ENCODE data around the gene FOXP2.

Gene FOXP2

DNA sequence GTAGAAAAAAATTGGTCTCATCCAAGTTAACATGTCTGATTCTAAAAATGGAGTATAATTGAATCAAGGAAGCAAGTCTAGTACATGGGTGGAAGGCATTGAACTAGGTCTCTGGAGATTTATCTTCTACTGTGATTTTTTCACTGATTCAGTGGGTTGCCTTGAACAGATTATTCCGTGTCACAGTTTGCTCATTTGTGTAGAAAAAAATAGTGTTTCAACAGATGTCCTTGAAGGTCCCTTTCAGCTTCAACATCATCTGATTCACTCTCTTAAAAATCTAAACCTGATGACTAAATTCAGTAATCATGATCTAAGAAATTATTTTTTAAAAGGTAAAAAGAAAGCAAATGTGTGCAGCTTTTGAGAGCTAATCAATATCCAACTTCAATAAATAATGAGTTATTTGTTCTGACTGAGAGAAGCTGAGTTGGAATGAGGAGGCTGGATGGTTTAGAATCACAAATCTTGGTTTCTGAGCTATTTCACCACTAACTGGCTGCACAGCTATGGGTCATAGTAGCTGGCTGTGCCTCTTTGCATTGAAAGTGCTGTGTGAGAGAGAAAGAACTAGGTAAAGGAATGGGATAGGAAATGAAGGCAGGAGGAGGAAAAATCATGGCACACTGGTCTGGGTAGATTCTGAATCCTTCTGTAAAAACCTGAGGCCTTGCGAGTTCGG is 285.8 kb downstream of the FOXP2 start:
- no peaks in the 10 kb centered on the region for H3K4me1 ChIP-seq (ENCODE audit: control insufficient read depth, insufficient read depth, low read length)
- TF ChIP-seq KLF10 (tag by site-specific recombination; IDR thresholded peaks at IDR 0.05) = no peak
- no peaks in the 10 kb centered on the region for H3K9me3 ChIP-seq (ENCODE audit: control insufficient read depth, insufficient read depth, low read depth, low read length)
- no peak overlapping the region for H3K27ac ChIP-seq (ENCODE audit: extremely low read depth, low read depth, low read length)
- no peaks in the 10 kb centered on the region for H3K36me3 ChIP-seq (ENCODE audit: control insufficient read depth in 2 of 2, insufficient read depth in 1 of 2, low read length in 2 of 2)
- ChIA-PET CTCF (interaction anchor here (0.7 kb wide), 1 partner anchor 1916 kb away, joined by 3 read pairs; no protein-coding TSS in a partner anchor), POLR2A (no interaction called here)
- no peak overlapping the region for H3K4me3 ChIP-seq (ENCODE audit: low read depth, low read length)

GRCh38 chr7:114703677-114704076 is 289.1 kb downstream of the FOXP2 start:
- no peak overlapping the region for H3K27ac ChIP-seq (ENCODE audit: extremely low read depth, low read depth, low read length)
- ChIA-PET POLR2A (no interaction called here), CTCF (no interaction called here)
- H3K36me3 ChIP-seq (ENCODE audit: control insufficient read depth in 2 of 2, insufficient read depth in 1 of 2, low read length in 2 of 2) = no peaks in the 10 kb centered on the region
- H3K9me3 ChIP-seq (ENCODE audit: control insufficient read depth, insufficient read depth, low read depth, low read length) = no peaks in the 10 kb centered on the region
- H3K4me1 ChIP-seq (ENCODE audit: control insufficient read depth, insufficient read depth, low read length) = no peaks in the 10 kb centered on the region
- TF ChIP-seq ZNF585B (tag by site-specific recombination; IDR thresholded peaks at IDR 0.05) = 0 out of 2 replicates have a peak, but pooled peaks have one; percentile 36
- no peak for TF ChIP-seq SCRT1 (tag by site-specific recombination; IDR thresholded peaks at IDR 0.05; ENCODE audit: borderline replicate concordance)
- H3K4me3 ChIP-seq (ENCODE audit: low read depth, low read length) = no peak overlapping the region

GRCh38 chr7:114708646-114709045 is 294.0 kb downstream of the FOXP2 start:
- no peak overlapping the region for H3K4me3 ChIP-seq (ENCODE audit: low read depth, low read length)
- TF ChIP-seq PRDM10 (tag by site-specific recombination; IDR thresholded peaks at IDR 0.05) (no peak), ELK4 (IDR thresholded peaks at IDR 0.05; ENCODE audit: borderline replicate concordance, low read depth, low read length) (no peak), ZNF843 (tag by site-specific recombination; IDR thresholded peaks at IDR 0.05) (no peak), ZNF701 (tag by site-specific recombination; IDR thresholded peaks at IDR 0.05) (no peak), ZNF169 (tag by site-specific recombination; IDR thresholded peaks at IDR 0.05) (no peak), ZNF555 (tag by site-specific recombination; conservative IDR thresholded peaks at IDR 0.05) (no peak), ZNF501 (tag by site-specific recombination; IDR thresholded peaks at IDR 0.05) (no peak), ZNF211 (tag by site-specific recombination; IDR thresholded peaks at IDR 0.05; ENCODE audit: low read depth) (no peak)
- H3K9me3 ChIP-seq (ENCODE audit: control insufficient read depth, insufficient read depth, low read depth, low read length) = no peaks in the 10 kb centered on the region
- H3K36me3 ChIP-seq (ENCODE audit: control insufficient read depth in 2 of 2, insufficient read depth in 1 of 2, low read length in 2 of 2) = no peaks in the 10 kb centered on the region
- H3K27ac ChIP-seq (ENCODE audit: extremely low read depth, low read depth, low read length) = no peak overlapping the region
- no peaks in the 10 kb centered on the region for H3K4me1 ChIP-seq (ENCODE audit: control insufficient read depth, insufficient read depth, low read length)
- POLR2A ChIA-PET = no interaction called here
- CTCF ChIA-PET = no interaction called here

DNA sequence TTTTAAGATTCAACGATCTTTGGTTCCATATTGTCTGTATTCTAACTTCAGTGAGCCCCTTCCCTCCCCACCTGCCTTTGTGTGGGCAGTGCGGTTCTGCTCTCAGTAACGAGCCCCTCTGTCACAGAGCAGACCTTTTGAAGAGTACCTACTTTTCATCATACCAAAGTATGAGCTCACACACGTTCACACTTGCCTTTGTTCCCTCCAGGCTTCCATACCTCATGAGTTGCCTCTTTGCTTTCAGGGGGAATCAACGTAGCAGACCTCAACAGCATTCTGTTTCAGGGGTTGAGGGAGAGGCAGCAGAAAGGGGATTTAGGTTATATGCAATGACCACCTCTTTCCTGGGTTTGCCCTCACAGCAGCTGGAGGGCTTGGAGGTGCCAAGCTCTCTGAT is 295.9 kb downstream of the FOXP2 start:
- Histone ChIP-seq H3K36me3 (ENCODE audit: control insufficient read depth in 2 of 2, insufficient read depth in 1 of 2, low read length in 2 of 2) (no peaks in the 10 kb centered on the region), H3K9me3 (ENCODE audit: control insufficient read depth, insufficient read depth, low read depth, low read length) (no peaks in the 10 kb centered on the region), H3K4me1 (ENCODE audit: control insufficient read depth, insufficient read depth, low read length) (no peaks in the 10 kb centered on the region), H3K27ac (ENCODE audit: extremely low read depth, low read depth, low read length) (no peak overlapping the region), H3K4me3 (ENCODE audit: low read depth, low read length) (no peak overlapping the region)
- CTCF ChIA-PET = no interaction called here
- POLR2A ChIA-PET = no interaction called here
- TF ChIP-seq ZBTB8A (tag by site-specific recombination; IDR thresholded peaks at IDR 0.05) (no peak), KLF10 (tag by site-specific recombination; IDR thresholded peaks at IDR 0.05) (no peak), ZNF175 (tag by site-specific recombination; IDR thresholded peaks at IDR 0.05) (no peak), ZNF155 (tag by site-specific recombination; IDR thresholded peaks at IDR 0.05) (no peak), ZNF112 (tag by site-specific recombination; IDR thresholded peaks at IDR 0.05) (no peak), GLI4 (tag by site-specific recombination; IDR thresholded peaks at IDR 0.05) (no peak), ZNF404 (tag by site-specific recombination; IDR thresholded peaks at IDR 0.05) (no peak), ZSCAN23 (tag by site-specific recombination; IDR thresholded peaks at IDR 0.05) (no peak)
- TF ChIP-seq, protein P1, sequence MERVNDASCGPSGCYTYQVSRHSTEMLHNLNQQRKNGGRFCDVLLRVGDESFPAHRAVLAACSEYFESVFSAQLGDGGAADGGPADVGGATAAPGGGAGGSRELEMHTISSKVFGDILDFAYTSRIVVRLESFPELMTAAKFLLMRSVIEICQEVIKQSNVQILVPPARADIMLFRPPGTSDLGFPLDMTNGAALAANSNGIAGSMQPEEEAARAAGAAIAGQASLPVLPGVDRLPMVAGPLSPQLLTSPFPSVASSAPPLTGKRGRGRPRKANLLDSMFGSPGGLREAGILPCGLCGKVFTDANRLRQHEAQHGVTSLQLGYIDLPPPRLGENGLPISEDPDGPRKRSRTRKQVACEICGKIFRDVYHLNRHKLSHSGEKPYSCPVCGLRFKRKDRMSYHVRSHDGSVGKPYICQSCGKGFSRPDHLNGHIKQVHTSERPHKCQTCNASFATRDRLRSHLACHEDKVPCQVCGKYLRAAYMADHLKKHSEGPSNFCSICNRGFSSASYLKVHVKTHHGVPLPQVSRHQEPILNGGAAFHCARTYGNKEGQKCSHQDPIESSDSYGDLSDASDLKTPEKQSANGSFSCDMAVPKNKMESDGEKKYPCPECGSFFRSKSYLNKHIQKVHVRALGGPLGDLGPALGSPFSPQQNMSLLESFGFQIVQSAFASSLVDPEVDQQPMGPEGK (tag by site-specific recombination; IDR thresholded peaks at IDR 0.05) = no peak
- TF ChIP-seq, protein P2, sequence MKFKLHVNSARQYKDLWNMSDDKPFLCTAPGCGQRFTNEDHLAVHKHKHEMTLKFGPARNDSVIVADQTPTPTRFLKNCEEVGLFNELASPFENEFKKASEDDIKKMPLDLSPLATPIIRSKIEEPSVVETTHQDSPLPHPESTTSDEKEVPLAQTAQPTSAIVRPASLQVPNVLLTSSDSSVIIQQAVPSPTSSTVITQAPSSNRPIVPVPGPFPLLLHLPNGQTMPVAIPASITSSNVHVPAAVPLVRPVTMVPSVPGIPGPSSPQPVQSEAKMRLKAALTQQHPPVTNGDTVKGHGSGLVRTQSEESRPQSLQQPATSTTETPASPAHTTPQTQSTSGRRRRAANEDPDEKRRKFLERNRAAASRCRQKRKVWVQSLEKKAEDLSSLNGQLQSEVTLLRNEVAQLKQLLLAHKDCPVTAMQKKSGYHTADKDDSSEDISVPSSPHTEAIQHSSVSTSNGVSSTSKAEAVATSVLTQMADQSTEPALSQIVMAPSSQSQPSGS (tag by site-specific recombination; IDR thresholded peaks at IDR 0.05; ENCODE audit: low read depth) = no peak

Data from HEK293 (cell line).